ENCODE results near the gene POLE3. TPM values are rescaled to one million over a fixed set of nuclear protein-coding genes. Genes with fewer than 3 reads are reported as not detected.

The POLE3 gene
- total and polyA plus RNA-seq, 3 donors from 2014 or later = 76.8 to 93.3 (median 87.3) TPM

GRCh38 chr9:113376634-113377567, 33.6 kb downstream of the POLE3 start, which contains the start of gene HDHD3:
Gene HDHD3 (minus strand): TSS chr9:113376986. CDS start chr9:113374354, 2,632 bp downstream.
- no peaks in the 10 kb centered on the region for H3K36me3 ChIP-seq (ENCODE audit: low read depth, missing control alignments)
- peaks cover 12% of the 10 kb centered on the region for H3K4me1 ChIP-seq
- no peak for TF ChIP-seq CTCF (IDR thresholded peaks at IDR 0.05)
- no peaks in the 10 kb centered on the region for H3K27me3 ChIP-seq
- intact Hi-C loops (cut with DNase I; ENCODE audit: low total_unique reads) = no loop called here
- H3K27ac ChIP-seq = peak within 1 kb of the TSS; percentile 76 to 78
- WGBS, 2 donors = 1 to 3% methylated on average over 44 to 74 of the region's 74 CpGs
- DNase-seq = peak; percentile 88
- H3K4me3 ChIP-seq = peak within 1 kb of the TSS; percentile 68 to 93
- H3K9me3 ChIP-seq = no peaks in the 10 kb centered on the region

GRCh38 chr9:113375057-113376023, 35.1 kb downstream of the POLE3 start:
- H3K4me1 ChIP-seq = peaks cover 12% of the 10 kb centered on the region
- no peak overlapping the region for H3K27ac ChIP-seq
- H3K36me3 ChIP-seq (ENCODE audit: low read depth, missing control alignments) = no peaks in the 10 kb centered on the region
- intact Hi-C loops (cut with DNase I; ENCODE audit: low total_unique reads) = no loop called here
- TF ChIP-seq CTCF (IDR thresholded peaks at IDR 0.05) (no peak), POLR2A (IDR thresholded peaks at IDR 0.05) (no peak)
- no peak for DNase-seq
- H3K27me3 ChIP-seq = no peaks in the 10 kb centered on the region
- H3K4me3 ChIP-seq = no peak overlapping the region
- H3K9me3 ChIP-seq = no peaks in the 10 kb centered on the region
- WGBS, 2 donors = 64 to 89% methylated on average over 6 of the region's 6 CpGs

GRCh38 chr9:113373676-113374392, 36.6 kb downstream of the POLE3 start:
- Histone ChIP-seq H3K4me1 (peaks cover 10% of the 10 kb centered on the region), H3K27ac (no peak overlapping the region), H3K9me3 (no peaks in the 10 kb centered on the region), H3K27me3 (no peaks in the 10 kb centered on the region), H3K4me3 (no peak overlapping the region), H3K36me3 (ENCODE audit: low read depth, missing control alignments) (no peaks in the 10 kb centered on the region)
- no peak for DNase-seq
- intact Hi-C loops (cut with DNase I; ENCODE audit: low total_unique reads) = no loop called here
- WGBS, 2 donors = 79 to 87% methylated on average over 4 to 22 of the region's 24 CpGs
- TF ChIP-seq POLR2A (IDR thresholded peaks at IDR 0.05) = no peak
- TF ChIP-seq CTCF (IDR thresholded peaks at IDR 0.05) = no peak

- no peaks in the 10 kb centered on the region for H3K27me3 ChIP-seq
- TF ChIP-seq CTCF (IDR thresholded peaks at IDR 0.05) (no peak), POLR2A (IDR thresholded peaks at IDR 0.05) (no peak)
- H3K4me3 ChIP-seq = no peak overlapping the region
- 67 to 78% methylated on average over 3 of the region's 3 CpGs for WGBS, 2 donors
- H3K36me3 ChIP-seq (ENCODE audit: low read depth, missing control alignments) = no peaks in the 10 kb centered on the region
- peaks cover 8% of the 10 kb centered on the region for H3K4me1 ChIP-seq
- no peak for DNase-seq
- intact Hi-C loops (cut with DNase I; ENCODE audit: low total_unique reads) = no loop called here
- H3K9me3 ChIP-seq = no peaks in the 10 kb centered on the region
- no peak overlapping the region for H3K27ac ChIP-seq
Measured at GRCh38 chr9:113373256-113373655, 37.2 kb downstream of the POLE3 start.

All from testis (tissue), 3 donors.